Measurements from ENCODE around the gene CHIC1.
"Not testable (repeated sequence)": the region's sequence is repeated elsewhere in the genome, so short reads cannot be mapped to it uniquely, and the experiment has no call there.

CHIC1 gene

GRCh38 chrX:73562984-73563737 lies at the start of gene CHIC1:
Gene CHIC1, plus strand, starts transcription at chrX:73563197. Its CDS starts 88 bp downstream, at chrX:73563285.
- TF ChIP-seq CTCF (IDR thresholded peaks at IDR 0.05; ENCODE audit: insufficient read depth, missing control alignments) = no peak
- DNase-seq (ENCODE audit: insufficient read length, low spot score) (peak; percentile 20), FAIRE-seq (no peak)

- DNase-seq (ENCODE audit: insufficient read length, low spot score); FAIRE-seq: not testable (repeated sequence)
Observed at GRCh38 chrX:73522823-73523222, 40.2 kb upstream of the CHIC1 start.

GRCh38 chrX:73524906-73525305 lies 38.1 kb upstream of the CHIC1 start:
- no peak for FAIRE-seq
- DNase-seq (ENCODE audit: insufficient read length, low spot score) = no peak
- no peak for TF ChIP-seq CTCF (IDR thresholded peaks at IDR 0.05; ENCODE audit: insufficient read depth, missing control alignments)

- no peak for TF ChIP-seq CTCF (IDR thresholded peaks at IDR 0.05; ENCODE audit: insufficient read depth, missing control alignments)
- DNase-seq (ENCODE audit: insufficient read length, low spot score) (no peak), FAIRE-seq (no peak)
Observed at GRCh38 chrX:73525928-73526690, 36.9 kb upstream of the CHIC1 start.

- FAIRE-seq; DNase-seq (ENCODE audit: insufficient read length, low spot score): not testable (repeated sequence)
Observed at GRCh38 chrX:73531655-73532054, 31.3 kb upstream of the CHIC1 start.

- no peak for FAIRE-seq
- no peak for TF ChIP-seq CTCF (IDR thresholded peaks at IDR 0.05; ENCODE audit: insufficient read depth, missing control alignments)
- no peak for DNase-seq (ENCODE audit: insufficient read length, low spot score)
Observed at GRCh38 chrX:73556159-73556558, 6.8 kb upstream of the CHIC1 start.

- no peak for DNase-seq (ENCODE audit: insufficient read length, low spot score)
- no peak for FAIRE-seq
Observed at GRCh38 chrX:73561801-73562200, 1.2 kb upstream of the CHIC1 start.

More at GRCh38 chrX:73561801-73562200, 1.2 kb upstream of the CHIC1 start:
- no peak for TF ChIP-seq CTCF (IDR thresholded peaks at IDR 0.05; ENCODE audit: insufficient read depth, missing control alignments)
